Choroid plexus epithelial cell (primary cell): Measurements from ENCODE around the gene PGF.

Experiments
- DNase-seq: peaks from one replicate; pipeline ENCODE4 v3.0.0-alpha.2; 2010; ENCODE audit warnings: low read depth
- H3K4me3 ChIP-seq: 2 replicates; pipeline ENCODE4 v1.5.1; 2011; ENCODE audit warnings: low read depth, mild to moderate bottlenecking, control low read depth, low read length, moderate library complexity
- CTCF ChIP-seq: conservative IDR thresholded peaks from 2 replicates; pipeline ENCODE4 v1.5.1; 2011; ENCODE audit warnings: low read depth, mild to moderate bottlenecking, control low read depth, inconsistent platforms, low read length, moderate library complexity

The PGF gene

DNA sequence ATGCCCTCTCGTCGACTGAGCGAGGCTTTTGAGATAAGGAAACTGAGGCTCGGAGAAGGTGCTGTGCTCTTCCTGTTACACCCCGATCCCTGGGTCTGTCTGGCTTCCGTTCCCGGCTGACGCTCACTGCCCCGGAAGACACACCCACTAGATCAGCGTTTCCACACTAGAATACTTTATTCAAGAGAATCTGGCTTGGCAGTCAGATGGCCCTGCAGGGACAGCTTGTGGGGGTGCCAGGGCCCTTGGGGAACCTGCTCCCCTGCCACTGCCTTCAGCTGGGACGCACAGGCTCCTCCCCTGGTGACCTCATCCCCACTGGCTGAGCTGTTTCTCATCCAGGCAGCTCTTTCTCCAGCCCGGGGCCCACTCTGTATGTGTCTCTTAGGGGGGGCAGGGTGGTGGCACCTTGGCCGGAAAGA, 13.7 kb downstream of the PGF start:
- H3K4me3 ChIP-seq: no peak overlapping the region
- peak; percentile 58 for DNase-seq
- TF ChIP-seq CTCF: no peak

DNA sequence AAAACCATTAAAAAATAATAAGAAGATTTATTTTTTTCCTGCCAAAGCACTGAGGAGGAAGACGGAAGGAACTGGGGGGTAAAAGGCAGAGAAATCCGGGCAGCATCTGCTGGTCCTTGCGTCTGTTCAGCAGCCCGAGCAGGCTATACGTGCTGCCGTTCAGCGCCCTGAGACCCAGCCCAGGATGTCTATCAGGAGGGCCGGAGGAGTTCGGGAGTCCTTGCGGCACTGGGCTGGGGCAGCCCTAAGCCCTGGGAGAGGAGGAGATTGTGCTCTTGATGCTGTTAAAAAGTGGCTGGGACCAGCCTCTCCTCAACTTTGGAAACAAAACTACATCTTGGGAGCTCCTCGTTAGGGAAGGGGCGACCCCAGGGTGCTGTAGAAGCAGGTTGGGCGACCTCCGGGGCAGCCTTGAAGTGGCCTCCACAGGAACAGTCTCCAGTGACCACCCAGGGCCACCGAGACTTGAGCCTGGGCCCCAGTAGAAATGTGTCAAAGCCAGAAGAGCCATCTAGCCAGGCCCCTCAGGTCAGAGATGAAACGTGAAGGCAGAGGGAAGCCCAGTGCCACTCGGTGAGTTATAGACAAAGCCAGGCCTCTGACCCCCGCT, 14.3 kb downstream of the PGF start:
- no peak overlapping the region for H3K4me3 ChIP-seq
- DNase-seq: no peak
- TF ChIP-seq CTCF: no peak

- no peak overlapping the region for H3K4me3 ChIP-seq
- DNase-seq: no peak
- TF ChIP-seq CTCF: no peak
Observed at GRCh38 chr14:74938531-74939495, 16.6 kb downstream of the PGF start.

- DNase-seq: no peak
- H3K4me3 ChIP-seq: no peak overlapping the region
- no peak for TF ChIP-seq CTCF
Observed at GRCh38 chr14:74937171-74937570, 18.2 kb downstream of the PGF start.

GRCh38 chr14:74936731-74937130, 18.7 kb downstream of the PGF start:
- TF ChIP-seq CTCF: no peak
- H3K4me3 ChIP-seq: no peak overlapping the region
- no peak for DNase-seq

DNA sequence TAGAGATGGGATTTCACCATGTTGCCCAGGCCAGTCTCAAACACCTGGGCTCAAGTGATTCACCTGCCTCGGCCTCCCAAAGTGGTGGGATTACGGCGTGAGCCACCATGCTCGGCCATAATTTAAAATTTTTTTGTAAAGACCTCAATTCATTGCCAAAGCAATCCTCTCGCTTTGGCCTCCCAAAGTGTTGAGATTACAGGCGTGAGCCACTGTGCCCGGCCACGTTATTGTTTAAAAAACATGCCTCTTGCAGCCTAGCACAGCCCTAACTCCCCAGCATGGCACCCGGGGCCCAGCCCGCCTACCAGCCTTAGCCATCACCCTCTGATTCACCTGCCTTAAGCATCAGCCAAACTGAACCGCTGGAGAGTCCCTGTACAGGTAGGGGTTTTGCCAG, 19.2 kb downstream of the PGF start:
- DNase-seq: no peak
- H3K4me3 ChIP-seq: no peak overlapping the region
- no peak for TF ChIP-seq CTCF
